HepG2 (cell line): ENCODE data around the gene SLC10A1.

Experiments used
- EZH2 ChIP-seq: conservative IDR thresholded peaks from 2 replicates; pipeline ENCODE4 v1.6.1; 2012; ENCODE audit warnings: mild to moderate bottlenecking, low read depth, low read length, moderate library complexity
- GTF2F1 ChIP-seq: fragments of 150-350 bp; IDR thresholded peaks from 2 replicates; pipeline ENCODE4 v1.6.1; 2014; ENCODE audit warnings: low read length
- KLF13 ChIP-seq: sonication (generic); formaldehyde crosslinking; IDR thresholded peaks from 2 replicates; pipeline ENCODE4 v1.4.0; 2020; ENCODE audit warnings: mild to moderate bottlenecking, missing genetic modification reagents
- MAZ ChIP-seq, 2 experiments: sonication (generic) in 1 of 2; formaldehyde crosslinking in 1 of 2; IDR thresholded peaks; 2 replicates each; pipeline versions ENCODE4 v1.5.0 to v1.6.1; 2012 to 2020; ENCODE audit warnings: low read depth in 2 of 2, mild to moderate bottlenecking in 2 of 2, borderline replicate concordance in 1 of 2, improper control_type of control experiment in 1 of 2, low read length in 1 of 2, missing genetic modification reagents in 1 of 2, moderate library complexity in 1 of 2
- SMC3 ChIP-seq: IDR thresholded peaks from 2 replicates; pipeline ENCODE4 v1.6.1; 2011; ENCODE audit warnings: low read length, improper control_type of control experiment
- SPEN ChIP-seq: sonication (generic); formaldehyde crosslinking; IDR thresholded peaks from 2 replicates; pipeline ENCODE4 v1.5.1; 2020; ENCODE audit warnings: low read depth, mild to moderate bottlenecking, missing genetic modification reagents
- TAF1 ChIP-seq: sonication (generic); formaldehyde crosslinking; IDR thresholded peaks from 2 replicates; pipeline ENCODE4 v1.4.0; 2020; ENCODE audit warnings: missing genetic modification reagents
- TCF12 ChIP-seq, 2 experiments: fragments of 450-650 bp in 1 of 2; sonication (generic) in 1 of 2; formaldehyde crosslinking in 1 of 2; IDR thresholded peaks; 2 replicates each; pipeline versions ENCODE4 v1.6.1 to v1.8.0; 2017 to 2022; ENCODE audit warnings: antibody characterized with exemption in 1 of 2, mild to moderate bottlenecking in 1 of 2, missing genetic modification reagents in 1 of 2, moderate library complexity in 1 of 2
- TEAD3 ChIP-seq: optimal IDR thresholded peaks from 2 replicates; pipeline ENCODE3; 2016; ENCODE audit warnings: borderline replicate concordance
- ZFX ChIP-seq: sonication (generic); formaldehyde crosslinking; IDR thresholded peaks from 2 replicates; pipeline ENCODE4 v1.4.0; 2020; ENCODE audit warnings: mild to moderate bottlenecking, low read depth, missing genetic modification reagents, moderate library complexity
- TF ChIP-seq, protein P1 (sequence below): sonication (generic); formaldehyde crosslinking; IDR thresholded peaks from 2 replicates; pipeline ENCODE4 v1.5.0; 2020; ENCODE audit warnings: missing genetic modification reagents
- TF ChIP-seq, protein P2 (sequence below): sonication (generic); formaldehyde crosslinking; IDR thresholded peaks from 2 replicates; pipeline ENCODE4 v1.4.0; 2020; ENCODE audit warnings: low read depth, mild to moderate bottlenecking, missing genetic modification reagents
- TF ChIP-seq, protein P3 (sequence below): sonication (generic); formaldehyde crosslinking; IDR thresholded peaks from 2 replicates; pipeline ENCODE4 v1.9.0; 2021; ENCODE audit warnings: missing genetic modification reagents, borderline replicate concordance

DNA sequence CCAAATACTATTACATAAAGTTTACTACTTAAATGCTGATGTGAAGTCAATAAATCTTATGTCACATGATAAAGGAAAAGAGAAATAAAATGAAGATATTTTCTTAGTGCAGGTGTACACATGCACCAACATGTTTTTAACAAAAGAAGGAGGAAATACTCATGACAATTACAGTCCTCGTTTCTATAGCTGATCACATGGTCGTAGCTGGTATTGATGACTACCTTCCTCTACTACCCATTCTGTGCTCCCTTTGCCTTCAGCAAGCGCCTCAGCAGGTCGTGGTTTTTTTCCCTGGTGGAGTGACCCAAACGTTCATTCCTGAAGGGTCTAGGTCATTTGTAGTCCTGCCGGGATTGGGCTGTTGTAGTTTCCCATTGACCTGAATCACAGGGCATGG is 25.4 kb upstream of the SLC10A1 start:
- TF ChIP-seq TAF1 = no peak
- no peak for TF ChIP-seq TCF12 (IDR thresholded peaks at IDR 0.05)
- no peak for TF ChIP-seq TCF12 (CRISPR knock-in tag; IDR thresholded peaks at IDR 0.05)
- TF ChIP-seq SPEN = no peak
- TF ChIP-seq EZH2 = no peak
- TF ChIP-seq MAZ (IDR thresholded peaks at IDR 0.05; ENCODE audit: borderline replicate concordance, low read depth, low read length) = no peak
- no peak for TF ChIP-seq MAZ (CRISPR knock-in tag; IDR thresholded peaks at IDR 0.05; ENCODE audit: low read depth)
- TF ChIP-seq, protein P1, sequence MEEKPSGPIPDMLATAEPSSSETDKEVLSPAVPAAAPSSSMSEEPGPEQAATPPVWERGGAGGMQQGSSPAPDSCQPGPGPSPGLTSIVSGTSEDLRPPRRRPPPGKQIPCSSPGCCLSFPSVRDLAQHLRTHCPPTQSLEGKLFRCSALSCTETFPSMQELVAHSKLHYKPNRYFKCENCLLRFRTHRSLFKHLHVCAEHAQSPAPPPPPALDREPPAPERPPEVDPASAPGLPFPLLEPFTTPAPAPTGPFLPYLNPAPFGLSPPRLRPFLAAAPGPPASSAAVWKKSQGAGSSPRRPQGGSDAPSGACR (CRISPR knock-in tag) = no peak
- TF ChIP-seq, protein P2, sequence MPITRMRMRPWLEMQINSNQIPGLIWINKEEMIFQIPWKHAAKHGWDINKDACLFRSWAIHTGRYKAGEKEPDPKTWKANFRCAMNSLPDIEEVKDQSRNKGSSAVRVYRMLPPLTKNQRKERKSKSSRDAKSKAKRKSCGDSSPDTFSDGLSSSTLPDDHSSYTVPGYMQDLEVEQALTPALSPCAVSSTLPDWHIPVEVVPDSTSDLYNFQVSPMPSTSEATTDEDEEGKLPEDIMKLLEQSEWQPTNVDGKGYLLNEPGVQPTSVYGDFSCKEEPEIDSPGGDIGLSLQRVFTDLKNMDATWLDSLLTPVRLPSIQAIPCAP (CRISPR knock-in tag) = no peak
- TF ChIP-seq ZFX = no peak
- no peak for TF ChIP-seq GTF2F1
- no peak for TF ChIP-seq SMC3
- no peak for TF ChIP-seq KLF13 (CRISPR knock-in tag)
- TF ChIP-seq, protein P3, sequence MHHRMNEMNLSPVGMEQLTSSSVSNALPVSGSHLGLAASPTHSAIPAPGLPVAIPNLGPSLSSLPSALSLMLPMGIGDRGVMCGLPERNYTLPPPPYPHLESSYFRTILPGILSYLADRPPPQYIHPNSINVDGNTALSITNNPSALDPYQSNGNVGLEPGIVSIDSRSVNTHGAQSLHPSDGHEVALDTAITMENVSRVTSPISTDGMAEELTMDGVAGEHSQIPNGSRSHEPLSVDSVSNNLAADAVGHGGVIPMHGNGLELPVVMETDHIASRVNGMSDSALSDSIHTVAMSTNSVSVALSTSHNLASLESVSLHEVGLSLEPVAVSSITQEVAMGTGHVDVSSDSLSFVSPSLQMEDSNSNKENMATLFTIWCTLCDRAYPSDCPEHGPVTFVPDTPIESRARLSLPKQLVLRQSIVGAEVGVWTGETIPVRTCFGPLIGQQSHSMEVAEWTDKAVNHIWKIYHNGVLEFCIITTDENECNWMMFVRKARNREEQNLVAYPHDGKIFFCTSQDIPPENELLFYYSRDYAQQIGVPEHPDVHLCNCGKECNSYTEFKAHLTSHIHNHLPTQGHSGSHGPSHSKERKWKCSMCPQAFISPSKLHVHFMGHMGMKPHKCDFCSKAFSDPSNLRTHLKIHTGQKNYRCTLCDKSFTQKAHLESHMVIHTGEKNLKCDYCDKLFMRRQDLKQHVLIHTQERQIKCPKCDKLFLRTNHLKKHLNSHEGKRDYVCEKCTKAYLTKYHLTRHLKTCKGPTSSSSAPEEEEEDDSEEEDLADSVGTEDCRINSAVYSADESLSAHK = no peak
- TF ChIP-seq TEAD3 (CRISPR knock-in tag) = no peak
